ENCODE data around the gene UBAP1L.

Gene UBAP1L

DNA sequence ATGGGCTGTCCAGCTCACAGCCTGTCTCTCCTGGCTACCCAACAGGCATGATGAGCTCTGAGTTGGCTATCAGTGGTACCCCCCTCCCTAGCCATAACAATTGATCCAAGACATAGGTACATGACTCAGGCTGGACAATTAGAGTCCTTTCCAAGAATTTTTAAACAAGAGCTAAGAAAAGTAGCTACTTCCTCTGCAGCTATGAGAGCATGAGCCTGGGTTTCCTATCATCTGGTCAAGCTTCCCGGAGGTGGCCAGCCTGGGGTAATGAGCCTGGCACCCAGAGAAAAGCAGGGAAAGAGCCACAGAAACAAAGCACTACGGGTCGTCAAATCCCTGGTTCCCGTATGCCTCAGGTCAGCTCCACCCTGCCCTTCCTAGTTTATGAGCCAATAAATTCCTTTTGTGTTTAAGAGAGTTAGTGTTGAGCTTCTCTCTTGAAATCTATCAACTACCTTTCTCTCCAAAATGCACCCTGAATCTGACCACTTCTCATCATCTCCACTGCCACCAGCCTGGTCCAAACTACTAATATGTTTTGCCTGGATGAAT lies 72.1 kb downstream of the UBAP1L start:
- FAIRE-seq = no peak

More for the DNA sequence above, 72.1 kb downstream of the UBAP1L start:
- no peak for TF ChIP-seq POLR2A (IDR thresholded peaks at IDR 0.05; ENCODE audit: low read depth, low read length)
- DNase-seq (ENCODE audit: insufficient read length, low spot score) = no peak

Data from H54 (cell line).